ENCODE measurements around the gene BARX1. TPM values are rescaled to one million over a fixed set of nuclear protein-coding genes. Genes with fewer than 3 reads are reported as not detected.

The BARX1 gene
- total RNA-seq (under 1 TPM in 1 of 2 donors, not detected in 1; 0.17 TPM), polyA plus RNA-seq (ENCODE audit: insufficient read length in 2 of 2) (not detected)
- long read RNA-seq, donor 1: 0 reads
- long read RNA-seq, donor 2: 0 reads
- long read RNA-seq, donor 3: 0 reads
- long read RNA-seq, donor 4: 0 reads

GRCh38 chr9:93955111-93955980 is at the start of gene BARX1:
Gene BARX1 (minus strand): TSS chr9:93955355. CDS start chr9:93955146, 209 bp downstream.
- H3K36me3 ChIP-seq (ENCODE audit: control insufficient read depth, insufficient read depth, low read length): no peaks in the 10 kb centered on the region
- under 1% methylated on average over 81 of the region's 102 CpGs for WGBS (ENCODE audit: insufficient coverage)
- no peak within 1 kb of the TSS for H3K4me3 ChIP-seq (ENCODE audit: low read depth, low read length)
- no peak within 1 kb of the TSS for H3K27ac ChIP-seq (ENCODE audit: low read depth, low read length)
- peaks cover 94% of the 10 kb centered on the region for H3K27me3 ChIP-seq (ENCODE audit: control insufficient read depth, insufficient read depth, low read length)
- no peaks in the 10 kb centered on the region for H3K9me3 ChIP-seq (ENCODE audit: control insufficient read depth, insufficient read depth, low read length)
- no peak for DNase-seq (ENCODE audit: low read depth in 4 of 6, low spot score in 6 of 6)
- peaks cover 67% of the 10 kb centered on the region for H3K4me1 ChIP-seq (ENCODE audit: control insufficient read depth, insufficient read depth, low read length)

- Histone ChIP-seq H3K27me3 (ENCODE audit: control insufficient read depth, insufficient read depth, low read length) (no peaks in the 10 kb centered on the region), H3K9me3 (ENCODE audit: control insufficient read depth, insufficient read depth, low read length) (no peaks in the 10 kb centered on the region), H3K4me3 (ENCODE audit: low read depth, low read length) (no peak overlapping the region), H3K36me3 (ENCODE audit: control insufficient read depth, insufficient read depth, low read length) (no peaks in the 10 kb centered on the region), H3K4me1 (ENCODE audit: control insufficient read depth, insufficient read depth, low read length) (no peaks in the 10 kb centered on the region), H3K27ac (ENCODE audit: low read depth, low read length) (no peak overlapping the region)
- peak in 2 of 6 donors; percentile 67 to 77 for DNase-seq (ENCODE audit: low read depth in 4 of 6, low spot score in 6 of 6)
- WGBS (ENCODE audit: insufficient coverage): 41% methylated on average over 4 of the region's 6 CpGs
Measured at GRCh38 chr9:94002316-94003140, 47.4 kb upstream of the BARX1 start.

- no peak for DNase-seq (ENCODE audit: low read depth in 4 of 6, low spot score in 6 of 6)
- no peaks in the 10 kb centered on the region for H3K36me3 ChIP-seq (ENCODE audit: control insufficient read depth, insufficient read depth, low read length)
- no peak overlapping the region for H3K27ac ChIP-seq (ENCODE audit: low read depth, low read length)
- H3K4me1 ChIP-seq (ENCODE audit: control insufficient read depth, insufficient read depth, low read length): no peaks in the 10 kb centered on the region
- no peaks in the 10 kb centered on the region for H3K27me3 ChIP-seq (ENCODE audit: control insufficient read depth, insufficient read depth, low read length)
- no peaks in the 10 kb centered on the region for H3K9me3 ChIP-seq (ENCODE audit: control insufficient read depth, insufficient read depth, low read length)
- H3K4me3 ChIP-seq (ENCODE audit: low read depth, low read length): no peak overlapping the region
Measured at GRCh38 chr9:93996863-93997262, 41.7 kb upstream of the BARX1 start.

GRCh38 chr9:93996367-93996766 is 41.2 kb upstream of the BARX1 start:
- Histone ChIP-seq H3K36me3 (ENCODE audit: control insufficient read depth, insufficient read depth, low read length) (no peaks in the 10 kb centered on the region), H3K4me3 (ENCODE audit: low read depth, low read length) (no peak overlapping the region), H3K9me3 (ENCODE audit: control insufficient read depth, insufficient read depth, low read length) (no peaks in the 10 kb centered on the region), H3K27ac (ENCODE audit: low read depth, low read length) (no peak overlapping the region), H3K27me3 (ENCODE audit: control insufficient read depth, insufficient read depth, low read length) (no peaks in the 10 kb centered on the region), H3K4me1 (ENCODE audit: control insufficient read depth, insufficient read depth, low read length) (no peaks in the 10 kb centered on the region)
- no peak for DNase-seq (ENCODE audit: low read depth in 4 of 6, low spot score in 6 of 6)
- WGBS (ENCODE audit: insufficient coverage): 100% methylated on average over 1 of the region's 3 CpGs

GRCh38 chr9:93994545-93994944 is 39.4 kb upstream of the BARX1 start:
- no peaks in the 10 kb centered on the region for H3K4me1 ChIP-seq (ENCODE audit: control insufficient read depth, insufficient read depth, low read length)
- H3K27me3 ChIP-seq (ENCODE audit: control insufficient read depth, insufficient read depth, low read length): no peaks in the 10 kb centered on the region
- no CpG with 5 or more reads among the region's 1 CpG for WGBS (ENCODE audit: insufficient coverage)

GRCh38 chr9:93994132-93994531 is 39.0 kb upstream of the BARX1 start:
- H3K4me3 ChIP-seq (ENCODE audit: low read depth, low read length): no peak overlapping the region
- no peaks in the 10 kb centered on the region for H3K9me3 ChIP-seq (ENCODE audit: control insufficient read depth, insufficient read depth, low read length)
- no peak overlapping the region for H3K27ac ChIP-seq (ENCODE audit: low read depth, low read length)
- no peaks in the 10 kb centered on the region for H3K27me3 ChIP-seq (ENCODE audit: control insufficient read depth, insufficient read depth, low read length)
- no peaks in the 10 kb centered on the region for H3K4me1 ChIP-seq (ENCODE audit: control insufficient read depth, insufficient read depth, low read length)
- no peaks in the 10 kb centered on the region for H3K36me3 ChIP-seq (ENCODE audit: control insufficient read depth, insufficient read depth, low read length)
- no peak for DNase-seq (ENCODE audit: low read depth in 4 of 6, low spot score in 6 of 6)
- WGBS (ENCODE audit: insufficient coverage): 92% methylated on average over 3 of the region's 3 CpGs

More at GRCh38 chr9:93994545-93994944, 39.4 kb upstream of the BARX1 start:
- DNase-seq (ENCODE audit: low read depth in 4 of 6, low spot score in 6 of 6): no peak
- Histone ChIP-seq H3K9me3 (ENCODE audit: control insufficient read depth, insufficient read depth, low read length) (no peaks in the 10 kb centered on the region), H3K36me3 (ENCODE audit: control insufficient read depth, insufficient read depth, low read length) (no peaks in the 10 kb centered on the region), H3K27ac (ENCODE audit: low read depth, low read length) (no peak overlapping the region), H3K4me3 (ENCODE audit: low read depth, low read length) (no peak overlapping the region)

- no CpG with 5 or more reads among the region's 2 CpGs for WGBS (ENCODE audit: insufficient coverage)
- H3K27me3 ChIP-seq (ENCODE audit: control insufficient read depth, insufficient read depth, low read length): no peaks in the 10 kb centered on the region
- no peaks in the 10 kb centered on the region for H3K36me3 ChIP-seq (ENCODE audit: control insufficient read depth, insufficient read depth, low read length)
- no peak for DNase-seq (ENCODE audit: low read depth in 4 of 6, low spot score in 6 of 6)
- no peaks in the 10 kb centered on the region for H3K9me3 ChIP-seq (ENCODE audit: control insufficient read depth, insufficient read depth, low read length)
- H3K27ac ChIP-seq (ENCODE audit: low read depth, low read length): no peak overlapping the region
- H3K4me3 ChIP-seq (ENCODE audit: low read depth, low read length): no peak overlapping the region
- H3K4me1 ChIP-seq (ENCODE audit: control insufficient read depth, insufficient read depth, low read length): no peaks in the 10 kb centered on the region
Measured at GRCh38 chr9:93992830-93993229, 37.7 kb upstream of the BARX1 start.

GRCh38 chr9:93990448-93990847 is 35.3 kb upstream of the BARX1 start:
- peaks cover 8% of the 10 kb centered on the region for H3K9me3 ChIP-seq (ENCODE audit: control insufficient read depth, insufficient read depth, low read length)
- H3K36me3 ChIP-seq (ENCODE audit: control insufficient read depth, insufficient read depth, low read length): no peaks in the 10 kb centered on the region
- no peaks in the 10 kb centered on the region for H3K4me1 ChIP-seq (ENCODE audit: control insufficient read depth, insufficient read depth, low read length)
- H3K4me3 ChIP-seq (ENCODE audit: low read depth, low read length): no peak overlapping the region
- H3K27ac ChIP-seq (ENCODE audit: low read depth, low read length): no peak overlapping the region
- H3K27me3 ChIP-seq (ENCODE audit: control insufficient read depth, insufficient read depth, low read length): no peaks in the 10 kb centered on the region
- DNase-seq (ENCODE audit: low read depth in 4 of 6, low spot score in 6 of 6): no peak

- no CpG with 5 or more reads among the region's 1 CpG for WGBS (ENCODE audit: insufficient coverage)
- Histone ChIP-seq H3K36me3 (ENCODE audit: control insufficient read depth, insufficient read depth, low read length) (no peaks in the 10 kb centered on the region), H3K27me3 (ENCODE audit: control insufficient read depth, insufficient read depth, low read length) (no peaks in the 10 kb centered on the region)
Measured at GRCh38 chr9:93988056-93988455, 32.9 kb upstream of the BARX1 start.

More at GRCh38 chr9:93988056-93988455, 32.9 kb upstream of the BARX1 start:
- Histone ChIP-seq H3K27ac (ENCODE audit: low read depth, low read length) (no peak overlapping the region), H3K4me1 (ENCODE audit: control insufficient read depth, insufficient read depth, low read length) (no peaks in the 10 kb centered on the region), H3K9me3 (ENCODE audit: control insufficient read depth, insufficient read depth, low read length) (peaks cover 8% of the 10 kb centered on the region), H3K4me3 (ENCODE audit: low read depth, low read length) (no peak overlapping the region)
- no peak for DNase-seq (ENCODE audit: low read depth in 4 of 6, low spot score in 6 of 6)

Data from spinal cord (tissue), 10 donors.